ENCODE measurements around the gene SEC11A.

- TF ChIP-seq, protein P1, sequence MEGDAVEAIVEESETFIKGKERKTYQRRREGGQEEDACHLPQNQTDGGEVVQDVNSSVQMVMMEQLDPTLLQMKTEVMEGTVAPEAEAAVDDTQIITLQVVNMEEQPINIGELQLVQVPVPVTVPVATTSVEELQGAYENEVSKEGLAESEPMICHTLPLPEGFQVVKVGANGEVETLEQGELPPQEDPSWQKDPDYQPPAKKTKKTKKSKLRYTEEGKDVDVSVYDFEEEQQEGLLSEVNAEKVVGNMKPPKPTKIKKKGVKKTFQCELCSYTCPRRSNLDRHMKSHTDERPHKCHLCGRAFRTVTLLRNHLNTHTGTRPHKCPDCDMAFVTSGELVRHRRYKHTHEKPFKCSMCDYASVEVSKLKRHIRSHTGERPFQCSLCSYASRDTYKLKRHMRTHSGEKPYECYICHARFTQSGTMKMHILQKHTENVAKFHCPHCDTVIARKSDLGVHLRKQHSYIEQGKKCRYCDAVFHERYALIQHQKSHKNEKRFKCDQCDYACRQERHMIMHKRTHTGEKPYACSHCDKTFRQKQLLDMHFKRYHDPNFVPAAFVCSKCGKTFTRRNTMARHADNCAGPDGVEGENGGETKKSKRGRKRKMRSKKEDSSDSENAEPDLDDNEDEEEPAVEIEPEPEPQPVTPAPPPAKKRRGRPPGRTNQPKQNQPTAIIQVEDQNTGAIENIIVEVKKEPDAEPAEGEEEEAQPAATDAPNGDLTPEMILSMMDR (IDR thresholded peaks at IDR 0.05): no peak
- TF ChIP-seq POLR2A (IDR thresholded peaks at IDR 0.05): no peak
These were observed 36.8 kb upstream of the SEC11A start for GRCh38 chr15:84752700-84753099.

Measured in lower leg skin (tissue), 3 donors.